ENCODE data around the gene ALG12.
A peak's percentile ranks its signal among the peaks of the same experiment; 100 is the strongest.

The ALG12 gene

DNA sequence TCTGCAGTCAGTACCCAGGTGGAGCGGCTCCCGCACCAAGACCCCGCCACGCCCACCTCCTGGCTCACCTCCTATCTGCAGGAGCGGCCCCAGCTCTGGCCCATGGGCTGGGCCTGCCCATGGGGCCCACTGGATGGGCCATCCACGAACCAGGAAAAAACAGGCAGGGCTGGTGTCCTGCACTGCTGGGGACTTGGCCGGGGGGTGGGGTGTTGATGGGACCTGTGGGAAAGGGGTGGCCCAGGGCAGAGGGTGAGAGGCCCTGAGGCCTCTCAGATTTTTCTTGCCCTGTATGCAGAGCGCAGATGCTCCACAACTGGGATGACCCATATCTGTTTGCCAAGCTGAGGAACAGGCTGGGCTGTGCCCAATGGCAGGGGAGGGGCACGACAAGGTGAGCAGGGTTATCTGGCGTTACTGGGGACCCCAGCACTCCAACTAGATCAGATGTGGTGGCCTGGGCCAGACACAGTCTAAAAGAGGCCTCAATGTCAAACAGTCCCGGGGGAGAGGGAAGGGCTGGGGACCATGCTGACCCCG lies 39.7 kb upstream of the ALG12 start:
- no peak for DNase-seq

DNA sequence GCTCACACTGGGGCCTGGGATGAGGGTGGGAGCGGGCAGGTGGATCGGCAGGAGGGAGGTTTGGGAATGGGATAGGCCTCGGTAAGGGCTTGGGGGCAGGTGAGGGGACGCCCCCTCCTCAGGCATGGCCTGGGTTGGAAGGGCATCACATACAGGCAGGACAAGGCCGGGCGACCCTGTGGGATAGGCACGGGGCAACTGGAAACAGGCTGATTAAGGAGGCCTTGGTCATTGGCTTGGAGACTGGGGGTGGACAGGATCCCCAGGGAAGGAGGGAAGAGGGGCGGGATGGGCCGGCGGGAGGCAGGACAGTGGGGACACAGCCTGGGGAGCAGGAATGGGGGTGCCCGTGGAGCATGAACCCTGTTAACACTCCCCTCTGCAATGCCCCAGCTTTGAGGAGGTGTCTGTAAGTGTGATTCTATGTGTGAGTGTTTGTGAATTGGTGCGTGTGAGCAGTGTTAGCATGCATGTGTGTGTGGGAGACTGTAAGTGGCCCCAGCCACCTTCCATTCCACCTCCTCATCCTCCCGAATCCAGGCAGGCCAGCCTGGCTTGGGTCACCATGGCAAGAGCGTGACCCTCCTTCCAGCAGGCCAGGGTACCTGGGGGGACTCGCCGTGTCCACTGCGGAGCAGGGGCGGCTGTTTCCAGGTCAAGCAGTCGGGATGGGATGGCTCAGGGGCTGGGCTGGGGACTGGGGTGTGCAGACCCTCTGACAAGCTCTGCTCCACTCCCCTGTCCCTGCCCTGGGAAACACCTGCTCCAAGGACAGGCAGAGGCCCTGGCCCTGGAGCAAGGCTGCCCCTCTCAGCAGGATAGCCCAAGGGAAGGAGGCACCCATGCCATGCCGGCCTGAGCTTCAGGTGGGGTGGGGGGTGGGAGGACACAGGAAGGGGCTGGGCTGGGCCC lies 38.9 kb upstream of the ALG12 start:
- DNase-seq: no peak

DNA sequence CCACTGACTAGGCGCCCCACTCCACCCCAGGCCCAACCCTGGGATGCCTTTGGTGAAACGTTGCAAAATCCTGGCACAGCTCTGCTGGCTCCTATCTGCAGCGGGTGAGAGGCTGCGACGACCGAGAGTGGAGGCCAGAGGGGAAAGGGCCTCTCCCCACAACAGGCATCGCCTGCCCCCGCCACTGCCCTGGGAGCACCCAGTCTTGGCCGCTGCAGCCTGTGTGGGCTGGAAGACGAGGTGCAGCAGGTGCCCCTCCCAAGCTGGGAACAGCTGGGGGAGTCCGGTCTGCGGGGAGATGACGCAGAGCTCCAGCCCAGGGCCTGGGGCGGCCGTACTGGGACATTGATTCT lies 38.2 kb upstream of the ALG12 start:
- no peak for DNase-seq

DNA sequence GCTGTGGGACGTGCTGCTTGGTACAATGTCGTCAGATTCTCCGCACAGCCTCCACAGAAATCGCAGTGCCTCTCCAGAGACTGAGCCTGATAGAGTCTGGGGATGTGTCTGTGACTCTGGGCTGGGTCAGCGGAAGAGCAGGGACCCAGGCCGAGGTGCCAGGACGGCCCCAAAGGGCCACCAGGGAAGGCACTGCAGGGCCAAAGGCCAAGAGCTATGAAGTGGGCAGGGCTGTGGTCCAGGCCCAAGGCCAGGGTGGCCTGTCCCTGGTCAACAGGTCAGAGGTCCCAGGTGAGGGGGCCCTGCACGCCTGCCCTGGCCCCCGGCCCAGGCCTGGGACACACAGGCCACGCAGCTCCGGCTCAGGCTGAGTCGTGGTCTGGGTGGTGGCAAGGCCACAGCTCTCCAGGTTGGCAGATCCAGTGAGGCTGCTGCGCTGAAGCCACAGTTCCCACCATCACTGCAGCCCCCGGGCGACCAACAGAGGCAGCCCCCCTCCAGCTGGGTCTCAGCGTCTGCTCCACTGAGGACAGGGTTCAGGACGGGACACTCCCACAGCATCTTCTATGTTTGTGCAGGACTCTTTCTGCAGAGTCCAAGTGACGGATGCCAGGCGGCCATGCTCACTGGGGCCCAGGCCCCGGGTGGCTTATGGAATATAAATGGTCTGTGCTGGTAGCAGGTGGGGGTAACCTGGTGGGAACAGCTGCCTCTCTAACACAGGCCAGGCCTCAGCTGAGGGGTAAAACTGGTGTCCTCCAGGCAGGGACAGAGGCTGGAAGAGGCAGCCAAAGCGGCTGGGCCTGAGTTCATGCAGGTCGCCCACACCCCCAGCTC lies 37.6 kb upstream of the ALG12 start:
- DNase-seq: no peak

DNA sequence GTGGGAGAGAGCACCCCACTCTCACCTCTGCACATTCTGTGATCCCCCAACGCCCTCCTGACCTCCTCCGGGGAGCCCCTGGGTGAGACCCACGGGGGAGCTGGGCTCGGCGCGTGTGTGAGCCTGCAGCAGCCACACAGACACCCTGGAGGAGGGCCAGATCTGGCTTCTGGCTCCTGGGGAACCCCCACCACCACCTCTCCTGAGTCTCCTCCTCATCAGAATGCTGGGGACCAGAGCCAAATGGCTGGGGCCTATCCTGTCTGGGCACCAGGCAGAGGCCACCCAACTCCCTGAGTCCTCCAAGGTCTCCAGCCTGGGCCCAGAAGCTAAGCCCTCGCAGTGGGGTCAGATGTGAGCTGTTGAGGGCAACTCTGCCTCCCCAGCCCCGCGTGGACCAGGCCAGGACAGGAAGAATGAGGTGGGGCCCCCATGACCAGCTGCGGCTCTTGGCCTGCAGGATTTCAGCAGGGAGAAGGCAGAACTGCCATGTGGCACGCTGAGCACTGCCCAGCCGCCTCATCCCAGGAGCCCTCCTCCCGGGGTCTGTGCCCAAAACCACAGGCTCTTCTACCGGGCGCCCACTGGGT lies 36.8 kb upstream of the ALG12 start:
- DNase-seq: no peak

DNA sequence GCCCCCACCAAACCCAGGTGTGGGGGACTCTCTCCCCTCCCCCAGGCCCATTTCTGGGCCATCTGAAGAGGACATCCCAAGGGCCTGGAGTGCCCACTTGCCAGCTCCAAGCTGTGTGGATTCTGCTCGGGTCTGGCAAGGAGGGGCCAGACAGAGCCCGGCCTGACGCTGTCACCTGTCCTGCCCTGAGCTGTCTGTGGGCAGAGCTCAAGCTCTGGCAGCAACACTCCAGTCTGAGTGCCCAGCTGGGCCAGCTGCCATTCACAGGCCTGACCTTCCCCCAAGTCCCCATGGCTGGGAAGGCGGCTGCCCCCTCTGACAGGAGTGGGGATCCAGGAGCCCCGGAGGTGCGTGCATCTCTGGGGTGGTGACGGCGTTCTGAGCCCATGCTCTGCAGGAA lies 36.1 kb upstream of the ALG12 start:
- no peak for DNase-seq

DNA sequence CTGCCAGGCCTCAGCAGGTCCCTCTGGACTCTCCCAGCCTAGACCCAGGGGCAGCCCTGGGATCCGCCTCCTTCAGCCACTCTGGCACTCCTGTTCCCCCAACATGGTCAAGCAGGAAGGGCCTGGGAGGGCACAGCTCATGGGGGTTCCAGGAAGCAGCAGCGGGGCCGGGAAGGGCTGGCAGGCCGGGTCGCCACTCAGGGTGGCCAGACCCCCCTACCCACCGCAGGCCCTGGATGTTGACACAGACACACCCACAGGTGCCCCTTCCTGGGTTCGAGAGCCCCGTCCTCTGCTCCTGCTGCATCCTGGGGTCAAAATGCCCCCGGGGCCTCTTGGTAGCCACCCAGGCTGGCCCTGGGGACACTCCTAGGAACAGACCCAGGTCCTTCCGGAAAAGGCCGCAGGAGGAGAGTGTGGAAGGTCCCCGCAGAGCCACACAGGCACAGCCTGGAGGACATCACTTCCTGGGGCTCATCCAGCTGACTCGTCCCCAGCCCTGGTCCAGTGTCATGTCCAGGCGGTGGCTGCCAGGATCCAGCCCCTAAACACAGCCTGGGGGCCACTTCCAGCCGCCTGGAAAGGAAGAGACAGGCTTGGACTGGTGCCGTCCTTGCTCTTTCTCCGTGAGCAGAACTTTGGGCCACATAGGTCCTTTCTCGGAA lies 35.6 kb upstream of the ALG12 start:
- no peak for DNase-seq

DNA sequence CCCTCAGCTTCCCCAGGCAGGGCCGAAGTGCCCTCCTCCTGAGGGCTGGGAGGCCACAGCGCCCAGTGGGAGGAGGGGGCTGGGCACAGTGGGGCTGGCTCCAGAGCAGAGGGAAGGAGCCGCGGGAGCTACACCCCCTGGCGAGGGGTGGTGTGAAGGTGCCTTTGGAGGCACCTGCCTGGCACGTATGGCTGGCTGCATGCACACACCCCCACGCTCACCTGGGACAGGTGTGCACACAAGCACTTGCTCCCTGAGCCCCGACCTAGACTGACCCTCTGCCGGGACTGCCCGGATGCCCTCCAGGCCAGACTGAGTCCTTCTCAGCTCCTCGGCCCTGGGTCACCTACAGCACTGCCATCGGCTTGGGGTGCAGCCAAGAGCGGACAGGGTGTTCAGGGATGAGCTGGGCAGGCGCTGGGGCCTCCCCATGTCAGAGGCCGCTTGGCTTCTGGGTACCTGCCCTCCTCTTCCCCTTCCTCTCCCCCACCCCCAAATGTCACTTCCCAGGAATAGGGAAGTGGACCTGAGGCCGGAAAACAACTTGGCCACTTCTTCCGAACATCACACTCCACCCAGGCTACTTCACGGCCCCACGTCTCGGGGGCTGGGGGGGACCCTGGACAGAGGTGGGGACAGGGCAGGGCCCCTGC lies 34.9 kb upstream of the ALG12 start:
- no peak for DNase-seq

DNA sequence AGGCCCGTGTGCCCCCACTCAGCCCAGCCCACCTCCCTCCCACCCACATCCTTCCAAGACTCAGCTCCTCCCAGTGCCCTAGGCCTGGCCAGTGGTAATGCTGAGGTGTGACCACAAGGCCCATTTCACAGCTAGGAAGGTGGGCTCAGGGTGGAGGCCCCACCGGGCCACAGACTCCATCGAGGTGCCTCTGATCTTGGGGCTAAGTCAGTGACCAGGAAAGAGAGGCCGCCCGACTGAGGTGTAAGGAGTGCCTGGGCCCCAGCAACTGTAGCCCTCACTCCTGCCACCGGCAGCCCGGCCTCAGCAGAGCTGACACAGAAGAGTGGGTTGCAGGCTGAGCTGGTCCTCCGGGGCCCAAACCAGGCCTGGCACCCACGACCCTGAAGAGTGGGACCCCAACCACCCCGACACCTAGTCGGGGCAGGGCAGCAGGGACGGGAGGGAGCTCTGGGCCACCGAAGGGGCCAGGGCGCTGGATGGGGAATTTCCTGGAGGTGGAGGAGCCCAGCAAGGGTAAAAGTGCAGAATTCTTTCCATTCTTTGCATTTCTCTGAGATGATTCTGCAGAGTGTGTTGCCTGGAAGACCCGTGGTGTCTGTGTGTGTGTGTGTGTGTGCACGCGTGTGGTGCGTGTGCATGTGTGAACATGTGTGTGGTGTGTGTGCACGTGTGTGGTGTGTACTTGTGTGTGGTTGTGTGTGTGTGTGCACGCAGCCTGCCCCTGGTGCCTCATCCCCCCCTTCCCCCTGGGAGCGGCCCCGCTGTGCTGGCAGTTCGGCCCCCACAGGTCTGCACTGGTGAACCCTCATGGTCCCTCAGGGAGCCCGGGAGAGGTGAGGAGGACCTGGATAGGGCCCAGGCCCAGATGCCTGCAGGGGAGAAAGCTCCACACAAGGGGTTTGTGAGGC lies 34.0 kb upstream of the ALG12 start:
- no peak for DNase-seq

DNA sequence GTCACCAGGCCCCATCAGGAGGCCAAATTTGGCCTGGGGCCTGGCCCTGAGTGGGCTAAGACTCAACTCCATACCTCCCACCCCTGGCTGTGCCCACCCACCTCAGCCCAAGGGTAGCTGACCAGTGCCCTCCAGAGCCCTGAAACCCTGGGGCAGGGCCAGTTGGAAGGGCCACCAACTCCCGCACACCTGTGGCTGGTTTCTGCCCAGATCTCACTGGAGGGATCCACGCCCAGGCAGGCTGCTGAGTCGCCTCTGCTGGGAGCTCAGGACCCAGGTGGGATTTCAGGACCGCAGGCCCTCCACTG lies 33.4 kb upstream of the ALG12 start:
- no peak for DNase-seq

DNA sequence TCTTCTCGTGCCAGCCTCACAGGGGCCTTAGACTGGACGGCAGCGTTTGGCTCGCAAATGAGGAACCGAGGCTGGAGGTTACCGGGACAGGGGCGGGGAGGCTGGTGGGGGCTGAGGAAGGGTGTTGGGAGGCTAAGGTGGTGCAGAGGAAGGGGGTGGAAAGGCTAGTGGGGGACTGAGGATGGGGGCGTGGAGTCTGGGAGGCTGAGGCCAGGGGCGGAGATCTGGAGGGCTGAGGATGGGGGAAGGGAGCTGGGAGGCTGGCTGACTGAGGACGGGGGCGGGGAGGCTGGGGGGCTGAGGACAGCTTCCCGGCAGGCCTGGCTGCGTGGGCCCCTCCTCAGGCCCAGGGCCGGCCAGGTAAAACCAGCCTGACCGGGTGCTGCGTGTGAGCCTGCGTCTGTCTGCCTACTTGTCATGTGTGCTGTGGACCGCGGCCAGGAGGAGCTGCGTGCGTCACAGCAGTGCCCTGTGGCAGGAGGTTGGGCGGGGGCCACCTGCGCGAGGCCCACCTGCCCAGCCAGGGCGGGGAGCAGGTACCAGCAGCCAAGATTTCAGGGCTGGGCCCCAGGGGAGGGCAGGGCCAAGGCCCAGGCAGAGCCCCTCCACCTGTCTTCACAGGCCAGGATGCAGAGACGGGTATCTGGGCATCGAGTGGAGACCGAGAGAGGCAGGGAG lies 32.9 kb upstream of the ALG12 start:
- DNase-seq: peak; percentile 36

DNA sequence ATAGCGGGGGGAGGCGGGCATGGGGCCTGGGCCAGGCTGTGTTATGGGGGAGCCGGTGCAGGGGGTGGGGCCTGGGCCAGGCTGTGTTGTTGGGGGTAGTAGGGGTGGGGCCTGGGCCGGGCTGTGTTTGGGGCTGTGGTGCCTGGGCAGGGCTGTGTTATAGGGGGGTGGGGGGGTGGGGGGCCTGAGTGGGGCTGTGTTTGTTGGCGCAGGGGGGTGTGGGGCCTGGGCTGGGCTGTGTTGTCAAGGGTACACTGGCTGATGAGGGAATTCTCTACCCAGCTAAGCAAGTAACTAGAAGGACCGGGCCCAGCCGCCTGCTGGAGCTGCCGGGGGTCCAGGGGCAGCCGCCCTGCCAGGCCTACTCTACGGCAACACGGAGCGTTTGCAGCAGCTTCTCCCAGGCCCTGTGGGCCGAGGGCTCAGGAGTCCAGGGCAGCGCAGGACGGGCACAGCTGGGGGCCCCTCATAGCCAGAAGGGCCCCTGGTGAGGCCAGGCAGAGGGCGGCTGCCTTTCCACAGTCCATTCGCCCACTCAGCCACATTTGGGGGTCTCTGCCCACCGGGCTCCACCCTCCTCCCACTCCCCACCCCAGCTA lies 32.3 kb upstream of the ALG12 start:
- DNase-seq: no peak

DNA sequence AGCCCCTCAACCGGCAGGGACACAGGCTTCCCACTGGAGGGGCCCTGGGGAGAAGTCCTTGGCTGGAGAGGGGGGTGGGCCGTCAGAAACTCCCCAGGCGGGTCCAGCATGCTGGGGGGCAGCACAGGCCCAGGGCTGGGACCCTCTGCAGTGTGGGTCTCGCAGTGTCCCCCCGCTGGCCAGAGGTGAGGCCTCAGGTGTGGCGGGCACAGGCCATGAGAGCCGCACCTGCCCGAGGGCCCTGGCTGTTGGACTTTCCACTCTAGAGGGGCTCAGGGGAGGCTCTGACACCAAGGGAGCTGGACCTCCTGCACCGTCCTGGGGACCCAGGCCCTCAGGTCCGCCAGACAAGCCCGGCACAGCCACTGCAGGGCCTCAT lies 31.7 kb upstream of the ALG12 start:
- DNase-seq: no peak

DNA sequence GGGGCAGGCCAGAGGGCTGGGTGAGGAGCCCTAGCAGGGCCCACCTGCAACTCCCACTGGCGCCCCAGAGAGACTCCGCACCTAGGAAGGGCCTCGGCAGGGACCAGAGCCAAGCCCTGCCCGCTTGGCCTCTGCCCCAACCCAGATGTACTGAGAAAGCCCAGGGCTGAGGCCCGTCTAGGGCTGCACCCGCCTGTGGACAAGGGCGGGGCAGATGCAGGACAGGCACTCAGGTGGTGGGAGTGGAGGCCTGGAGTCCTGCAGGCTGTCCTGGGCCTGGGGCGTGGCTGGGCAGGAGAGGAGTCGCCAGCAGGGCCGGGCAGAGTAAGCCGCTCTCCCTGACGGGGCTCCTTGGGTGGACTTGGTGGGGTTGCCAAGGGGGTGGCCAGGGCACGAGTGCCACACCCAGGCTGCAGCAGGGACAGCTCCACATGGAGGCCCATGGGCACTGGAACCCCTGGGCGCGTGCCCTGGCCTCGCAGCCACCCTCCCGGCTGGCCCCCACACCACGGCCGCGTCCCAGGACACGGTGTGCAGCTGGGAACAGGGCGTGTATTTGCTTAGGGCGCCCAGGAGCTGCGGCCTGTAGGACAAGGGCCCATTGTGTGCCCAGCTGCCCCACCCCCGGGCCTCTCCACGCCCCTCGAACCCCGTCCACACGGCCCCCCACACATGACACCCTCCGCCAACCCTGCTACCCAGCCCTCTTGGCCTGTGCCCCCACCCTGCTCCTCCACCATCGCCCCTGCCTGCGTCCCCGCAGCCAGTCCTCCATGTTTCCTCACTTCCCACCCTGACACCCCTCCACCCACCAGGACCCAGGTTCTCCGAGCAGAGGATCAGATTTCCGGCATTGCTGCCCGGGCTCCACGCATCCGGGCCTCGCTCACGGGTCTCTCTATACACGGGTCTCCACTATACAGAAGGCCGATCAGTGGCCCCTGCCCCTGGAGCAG lies 31.0 kb upstream of the ALG12 start:
- DNase-seq: no peak

DNA sequence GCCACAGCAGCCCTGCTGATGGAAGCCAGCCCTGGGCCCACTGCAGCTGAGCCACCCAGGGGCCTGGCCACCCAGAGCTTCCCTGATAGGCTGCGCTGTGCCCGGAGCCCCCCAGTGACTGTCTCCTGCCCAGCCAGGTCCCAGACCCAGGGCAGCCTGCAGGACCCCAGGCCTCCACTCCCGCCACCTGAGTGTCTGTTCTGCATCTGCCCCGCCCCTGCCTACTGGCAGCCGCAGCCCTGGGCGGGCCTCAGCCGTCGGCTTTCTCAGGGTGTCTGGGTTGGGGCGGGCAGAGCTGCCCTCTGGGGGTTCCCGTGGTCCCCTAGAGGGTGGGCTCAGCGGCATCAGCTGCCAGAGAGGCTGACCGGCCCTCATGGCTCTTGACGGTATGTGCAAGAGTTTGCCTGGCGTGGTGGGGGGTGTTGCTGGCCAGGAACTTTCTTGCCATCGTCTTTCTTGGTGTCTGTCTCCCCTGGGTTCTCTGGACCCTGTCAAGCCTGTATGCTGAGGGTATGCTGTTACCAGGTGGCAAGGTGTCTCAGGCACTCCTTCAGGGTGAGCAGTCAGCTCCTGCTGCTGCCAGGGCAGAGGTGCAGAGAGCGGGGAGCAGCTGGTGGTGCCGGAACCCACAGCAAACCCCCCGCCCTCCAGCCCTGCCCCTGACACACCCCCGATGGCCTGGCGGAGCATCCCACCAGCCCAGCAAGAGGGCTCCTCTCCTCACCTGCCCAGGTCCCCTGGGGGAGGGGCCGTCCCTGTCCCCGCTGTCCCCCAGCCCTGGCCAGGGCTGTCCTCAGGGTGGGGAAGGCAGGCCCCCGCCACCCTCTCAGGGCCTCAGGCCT lies 30.1 kb upstream of the ALG12 start:
- DNase-seq: no peak

DNA sequence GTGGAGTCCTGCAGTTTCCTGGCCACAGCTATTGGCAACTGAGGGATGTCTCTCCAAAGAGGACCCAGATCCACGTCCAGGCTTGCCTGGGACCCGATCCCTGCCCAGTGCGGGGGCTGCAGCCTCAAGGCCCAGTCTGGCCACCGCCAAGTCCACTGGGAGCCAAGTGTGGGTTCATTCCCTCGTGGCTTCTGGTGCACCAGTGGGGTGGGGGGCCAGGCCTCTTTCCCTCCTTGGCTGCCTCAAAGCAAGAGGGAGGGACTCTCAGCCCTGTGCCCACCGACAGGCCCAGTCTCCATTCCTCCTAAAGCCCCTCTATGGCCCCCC lies 29.0 kb upstream of the ALG12 start:
- DNase-seq: no peak

DNA sequence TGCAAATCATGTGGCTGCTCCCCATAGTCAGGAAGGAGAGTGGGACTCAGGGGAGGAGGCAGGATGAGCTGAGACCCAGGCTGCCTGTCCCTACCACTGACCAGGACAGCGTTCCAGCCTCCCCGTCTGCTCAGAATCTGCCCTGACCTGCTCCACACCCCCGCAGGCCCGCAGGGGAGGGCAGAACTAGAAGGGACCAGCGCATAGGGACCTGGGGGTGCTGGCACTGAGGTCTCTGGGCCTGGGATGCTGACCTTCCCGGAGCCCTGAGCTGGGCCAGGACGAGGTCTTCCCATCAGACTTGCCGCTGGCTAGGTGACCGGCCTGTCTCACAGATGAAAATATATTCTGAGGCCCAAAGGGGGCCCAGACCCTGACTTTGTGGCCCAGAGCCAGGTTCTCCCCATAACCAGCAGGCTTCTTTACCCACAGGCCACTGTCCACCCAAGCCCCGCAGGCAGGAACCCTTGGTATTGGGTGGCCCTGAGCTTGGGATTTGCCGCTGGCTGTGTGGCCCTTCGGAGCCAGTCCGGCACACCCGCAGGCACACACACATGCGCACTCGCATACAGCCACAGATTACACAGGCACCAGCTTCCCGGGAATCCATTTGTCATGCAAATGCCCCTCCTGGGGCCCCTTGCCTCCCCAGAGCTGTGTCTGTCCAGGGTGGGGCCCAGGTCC lies 28.5 kb upstream of the ALG12 start:
- peak; percentile 60 for DNase-seq

Data from NCI-H526 treated with DMSO at 0.1 percent for 48 hours (cell line).